H54 (cell line): ENCODE data around the gene SLC16A2.

Experiments
- DNase-seq: peaks from one replicate; pipeline ENCODE4 v3.0.0; 2011; ENCODE audit warnings: low spot score, mixed read lengths; ENCODE audit not compliant: insufficient read length
- FAIRE-seq: peaks from 3 replicates; lab custom pipeline; 2011; peaks lifted over from hg19 to GRCh38; lab: Jason Lieb, UNC
- POLR2A ChIP-seq: IDR thresholded peaks from 2 replicates; pipeline ENCODE4 v1.6.1; 2011; ENCODE audit warnings: low read depth, mild to moderate bottlenecking, low read length

SLC16A2 gene

DNA sequence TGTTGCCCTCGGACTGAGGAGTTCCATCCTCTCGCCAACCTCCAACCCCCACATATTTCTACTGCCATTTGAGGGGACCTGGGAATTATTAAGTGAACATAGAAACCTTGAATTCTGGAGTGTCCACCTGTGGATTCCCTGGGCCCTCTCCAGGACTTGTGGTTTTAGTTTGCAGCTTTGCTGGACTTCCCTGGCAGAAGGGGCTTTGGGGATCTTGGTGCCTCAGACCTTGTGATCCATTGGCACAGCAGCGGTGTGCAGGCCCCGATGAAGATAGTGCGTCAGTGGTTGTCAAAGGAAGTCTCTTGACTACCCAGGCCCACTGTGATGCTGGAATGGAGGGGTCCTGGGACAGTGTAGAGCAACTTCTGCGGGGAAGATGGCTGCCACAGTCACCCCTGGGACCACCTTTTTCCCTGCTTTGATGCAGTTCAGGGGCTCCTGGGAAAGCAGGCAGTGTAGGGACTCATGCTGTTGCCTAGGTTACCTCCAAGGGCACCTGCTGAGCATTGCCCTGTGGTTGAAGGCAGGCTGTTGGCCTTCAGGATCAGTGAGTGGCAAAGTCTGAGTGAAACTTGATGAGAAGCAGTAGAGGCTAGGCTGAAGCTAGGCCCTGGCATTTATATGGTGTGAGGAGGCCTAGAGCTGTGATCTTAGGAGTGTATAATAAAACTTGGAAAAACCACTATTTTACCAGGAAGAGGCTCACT lies 2.2 kb downstream of the SLC16A2 start:
- DNase-seq (no peak), FAIRE-seq (no peak)
- TF ChIP-seq POLR2A = no peak

DNA sequence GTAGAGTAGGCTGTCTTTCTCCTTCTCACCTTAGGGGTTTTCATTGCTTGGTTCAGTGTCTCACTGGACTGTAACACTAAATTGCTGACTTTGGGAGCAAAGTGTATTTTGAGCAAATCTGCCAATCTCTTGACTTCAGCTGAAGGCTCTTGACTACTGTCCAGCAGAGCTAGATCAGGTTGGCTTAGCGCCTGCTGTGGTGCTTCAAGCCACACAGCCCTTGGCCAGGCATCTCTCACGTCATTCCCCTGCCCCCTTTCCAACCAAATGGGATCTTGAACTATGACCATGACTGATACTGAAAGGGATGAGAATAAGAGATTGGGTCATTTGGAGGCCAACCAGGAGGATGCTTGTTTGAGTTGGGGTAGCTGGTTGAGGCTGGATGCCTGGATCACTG lies 4.8 kb downstream of the SLC16A2 start:
- no peak for TF ChIP-seq POLR2A
- DNase-seq (no peak), FAIRE-seq (no peak)

GRCh38 chrX:74426615-74427014 lies 5.3 kb downstream of the SLC16A2 start:
- FAIRE-seq = no peak

DNA sequence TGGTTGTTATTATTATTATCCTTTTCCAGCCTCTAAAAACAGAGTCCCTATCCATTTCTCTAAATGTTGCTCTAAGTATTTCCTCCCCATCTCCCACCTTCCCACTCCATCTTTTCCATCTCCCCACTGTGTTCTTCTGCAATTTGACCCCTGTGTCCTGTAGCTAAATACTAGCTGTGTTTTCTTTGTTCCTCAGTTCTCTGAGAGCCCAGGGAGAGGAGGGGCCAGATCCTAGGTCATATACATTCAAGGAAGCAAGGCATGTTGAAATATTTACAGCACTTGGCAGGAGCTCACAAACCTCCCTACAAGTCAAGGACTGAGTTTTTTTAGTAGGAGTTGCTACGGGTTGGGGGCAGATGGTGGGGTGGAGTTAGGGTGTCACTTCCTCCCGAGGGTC lies 10.5 kb downstream of the SLC16A2 start:
- TF ChIP-seq POLR2A = no peak
- DNase-seq (no peak), FAIRE-seq (no peak)

More at GRCh38 chrX:74426615-74427014, 5.3 kb downstream of the SLC16A2 start:
- TF ChIP-seq POLR2A = no peak
- DNase-seq = no peak

GRCh38 chrX:74434336-74434735 lies 13.0 kb downstream of the SLC16A2 start:
- FAIRE-seq (peak; percentile 57), DNase-seq (no peak)
- no peak for TF ChIP-seq POLR2A

- no peak for TF ChIP-seq POLR2A
- no peak for FAIRE-seq
- DNase-seq = no peak
These were observed 16.2 kb downstream of the SLC16A2 start for GRCh38 chrX:74437530-74437929.

- DNase-seq (no peak), FAIRE-seq (no peak)
- TF ChIP-seq POLR2A = no peak
These were observed 17.5 kb downstream of the SLC16A2 start for GRCh38 chrX:74438764-74439163.

DNA sequence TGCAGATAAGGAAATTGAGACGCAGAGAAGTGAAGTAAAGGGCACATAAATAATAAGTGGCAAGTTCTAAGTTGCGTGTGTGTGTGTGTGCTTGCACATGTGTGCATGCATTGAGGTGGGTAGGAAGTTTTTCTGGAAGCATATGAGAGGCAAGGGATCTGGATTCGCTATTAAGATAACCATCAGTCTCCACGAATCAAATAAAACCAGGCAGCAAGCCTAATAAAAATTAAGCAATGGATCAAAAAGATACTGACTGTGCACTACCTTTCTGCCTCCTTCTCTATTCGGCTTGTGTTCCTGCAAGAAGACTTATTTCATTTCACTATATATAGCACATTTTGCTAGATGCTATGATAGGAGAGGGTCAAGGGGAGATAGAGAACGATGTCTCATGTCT lies 23.8 kb downstream of the SLC16A2 start:
- FAIRE-seq (no peak), DNase-seq (no peak)
- TF ChIP-seq POLR2A = no peak

GRCh38 chrX:74446876-74447275 lies 25.6 kb downstream of the SLC16A2 start:
- DNase-seq = no peak
- no peak for TF ChIP-seq POLR2A
- FAIRE-seq = no peak

DNA sequence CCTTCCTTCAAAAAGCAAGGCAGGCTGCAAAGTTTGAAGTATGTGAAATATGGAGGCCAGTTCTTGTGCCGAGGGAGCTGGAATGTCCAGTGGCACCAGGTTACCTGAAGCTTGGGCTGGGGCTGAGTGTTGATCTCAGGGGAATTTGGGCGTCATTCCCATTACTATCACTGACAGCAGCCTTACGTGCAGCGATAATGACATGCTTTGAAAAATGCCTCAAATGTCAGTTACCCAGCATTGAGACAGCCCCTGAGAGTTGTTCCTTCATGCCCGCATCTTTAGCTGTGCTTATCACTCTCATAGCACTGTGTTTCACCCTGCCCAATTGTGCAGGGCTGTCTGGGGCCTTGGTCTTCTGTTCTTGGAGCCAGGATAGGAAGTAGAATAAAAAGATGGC lies 27.4 kb downstream of the SLC16A2 start:
- FAIRE-seq (no peak), DNase-seq (no peak)
- TF ChIP-seq POLR2A = no peak

- DNase-seq = peak; percentile 6
- TF ChIP-seq POLR2A = no peak
- peak; percentile 88 for FAIRE-seq
These were observed 28.1 kb downstream of the SLC16A2 start for GRCh38 chrX:74449322-74449936.

DNA sequence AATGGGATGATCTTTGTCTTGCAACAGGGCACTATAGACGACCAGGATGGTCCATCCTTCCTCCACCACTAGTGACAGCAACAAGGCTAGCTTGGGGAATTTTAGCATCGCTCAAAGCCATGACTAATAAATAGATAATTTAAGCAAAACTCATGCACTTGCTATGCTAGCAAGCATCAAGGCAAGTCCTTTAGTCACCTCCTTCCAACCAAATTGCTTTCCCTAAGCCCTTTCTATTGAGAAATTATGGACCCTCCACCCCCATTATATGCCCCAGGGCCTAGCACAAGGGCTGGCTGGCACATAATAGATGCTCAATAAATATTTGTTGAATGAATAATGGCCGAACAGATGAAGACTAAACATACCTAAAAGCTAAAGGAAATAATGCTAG lies 28.6 kb downstream of the SLC16A2 start:
- TF ChIP-seq POLR2A = no peak
- peak; percentile 50 for FAIRE-seq
- peak; percentile 9 for DNase-seq

GRCh38 chrX:74450803-74451449 lies 29.6 kb downstream of the SLC16A2 start:
- DNase-seq (peak; percentile 43), FAIRE-seq (peak; percentile 96)
- no peak for TF ChIP-seq POLR2A

- FAIRE-seq (no peak), DNase-seq (no peak)
- TF ChIP-seq POLR2A = no peak
These were observed 30.3 kb downstream of the SLC16A2 start for GRCh38 chrX:74451450-74452198.
